Memory B cell (primary cell): ENCODE results near the gene DNAJC6.

Experiments used
- ATAC-seq: fragments of 150-1000 bp; cut with Tn5 transposase; 2 replicates; pipeline ENCODE4 v1.10.0; 2021; ENCODE audit warnings: low read depth, mild to moderate bottlenecking, moderate library complexity
- DNase-seq, 2 donors: peaks; one replicate each; pipeline ENCODE4 v3.0.0; 2022; ENCODE audit warnings: low spot score in 2 of 2
- H3K27ac Mint-ChIP-seq: one replicate; pipeline ENCODE4 v1.8.0; 2022; ENCODE audit warnings: mild to moderate bottlenecking, moderate library complexity, mixed read lengths
- H3K27me3 Mint-ChIP-seq: one replicate; pipeline ENCODE4 v1.8.0; 2022; ENCODE audit warnings: mixed read lengths
- H3K36me3 Mint-ChIP-seq: one replicate; pipeline ENCODE4 v1.8.0; 2022; ENCODE audit warnings: mild to moderate bottlenecking, mixed read lengths
- H3K4me1 Mint-ChIP-seq: one replicate; pipeline ENCODE4 v1.8.0; 2022; ENCODE audit warnings: mixed read lengths
- H3K4me3 Mint-ChIP-seq: one replicate; pipeline ENCODE4 v1.8.0; 2022; ENCODE audit warnings: mild to moderate bottlenecking, moderate library complexity, mixed read lengths
- H3K9me3 Mint-ChIP-seq: one replicate; pipeline ENCODE4 v1.8.0; 2022; ENCODE audit warnings: mixed read lengths

Gene DNAJC6

DNA sequence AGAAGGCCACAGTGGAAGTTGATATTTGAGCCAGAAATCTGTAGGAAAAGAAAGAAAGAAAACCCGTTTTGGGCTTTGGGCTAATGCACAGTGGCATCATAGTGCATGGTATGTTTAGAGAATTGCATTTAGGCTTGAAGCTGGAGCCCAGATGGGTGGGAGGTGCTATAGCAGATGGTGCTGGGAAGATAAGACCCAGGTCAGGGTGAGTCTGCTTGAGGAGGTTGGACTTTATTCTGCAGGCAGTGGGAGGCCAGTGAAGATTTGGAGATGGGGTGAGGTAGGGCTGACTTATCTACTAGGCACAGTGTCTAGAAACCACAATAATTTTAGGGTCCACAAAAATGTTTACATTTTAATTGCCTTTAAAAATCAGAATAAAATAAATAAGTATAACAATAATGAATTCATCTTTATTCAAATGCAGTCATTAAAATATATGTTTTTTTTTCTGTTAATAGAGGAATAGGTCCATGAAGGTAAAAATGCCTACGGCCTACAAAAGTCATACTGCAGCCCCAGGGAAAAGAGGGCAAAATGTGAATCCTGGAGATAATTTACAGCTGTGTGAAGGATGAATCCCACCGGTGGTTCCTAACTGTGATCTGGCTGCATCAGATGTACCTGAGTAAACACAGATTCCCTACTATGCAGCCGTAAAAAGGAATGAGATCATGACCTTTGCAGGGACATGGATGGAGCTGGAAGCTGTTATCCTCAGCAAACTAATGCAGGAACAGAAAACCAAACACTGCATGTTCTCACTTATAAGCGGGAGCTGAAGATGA is 8.7 kb downstream of the DNAJC6 start:
- no peak for ATAC-seq
- Mint-ChIP-seq H3K4me1 (no peaks in the 10 kb centered on the region), H3K27me3 (peaks cover 9% of the 10 kb centered on the region), H3K36me3 (peaks cover 4% of the 10 kb centered on the region), H3K4me3 (no peak overlapping the region), H3K27ac (no peak overlapping the region), H3K9me3 (peaks cover 6% of the 10 kb centered on the region)
- DNase-seq: no peak

- peaks cover 6% of the 10 kb centered on the region for H3K36me3 Mint-ChIP-seq
- no peak overlapping the region for H3K27ac Mint-ChIP-seq
- peaks cover 9% of the 10 kb centered on the region for H3K9me3 Mint-ChIP-seq
- no peaks in the 10 kb centered on the region for H3K4me1 Mint-ChIP-seq
- peaks cover 7% of the 10 kb centered on the region for H3K27me3 Mint-ChIP-seq
- ATAC-seq (no peak), DNase-seq (no peak)
- no peak overlapping the region for H3K4me3 Mint-ChIP-seq
Measured at GRCh38 chr1:65319141-65319540, 9.8 kb downstream of the DNAJC6 start.

- Mint-ChIP-seq H3K4me1 (no peaks in the 10 kb centered on the region), H3K9me3 (peaks cover 9% of the 10 kb centered on the region), H3K27me3 (peaks cover 7% of the 10 kb centered on the region), H3K4me3 (no peak overlapping the region), H3K36me3 (peaks cover 6% of the 10 kb centered on the region), H3K27ac (no peak overlapping the region)
- ATAC-seq: no peak
- no peak for DNase-seq
Measured at GRCh38 chr1:65319754-65320153, 10.4 kb downstream of the DNAJC6 start.

GRCh38 chr1:65321879-65322278 is 12.5 kb downstream of the DNAJC6 start:
- Mint-ChIP-seq H3K4me3 (no peak overlapping the region), H3K27me3 (peaks cover 10% of the 10 kb centered on the region), H3K36me3 (peaks cover 6% of the 10 kb centered on the region), H3K4me1 (no peaks in the 10 kb centered on the region), H3K9me3 (peaks cover 9% of the 10 kb centered on the region), H3K27ac (no peak overlapping the region)
- no peak for DNase-seq
- no peak for ATAC-seq

GRCh38 chr1:65323246-65323645 is 13.9 kb downstream of the DNAJC6 start:
- DNase-seq (no peak), ATAC-seq (no peak)
- H3K4me1 Mint-ChIP-seq: no peaks in the 10 kb centered on the region
- H3K27ac Mint-ChIP-seq: no peak overlapping the region
- peaks cover 6% of the 10 kb centered on the region for H3K27me3 Mint-ChIP-seq
- peaks cover 6% of the 10 kb centered on the region for H3K36me3 Mint-ChIP-seq
- peaks cover 9% of the 10 kb centered on the region for H3K9me3 Mint-ChIP-seq
- no peak overlapping the region for H3K4me3 Mint-ChIP-seq

GRCh38 chr1:65330021-65330420 is 20.7 kb downstream of the DNAJC6 start:
- Mint-ChIP-seq H3K4me3 (no peak overlapping the region), H3K4me1 (no peaks in the 10 kb centered on the region), H3K9me3 (peaks cover 2% of the 10 kb centered on the region), H3K27me3 (peaks cover 3% of the 10 kb centered on the region), H3K36me3 (no peaks in the 10 kb centered on the region), H3K27ac (no peak overlapping the region)
- ATAC-seq (no peak), DNase-seq (no peak)

DNA sequence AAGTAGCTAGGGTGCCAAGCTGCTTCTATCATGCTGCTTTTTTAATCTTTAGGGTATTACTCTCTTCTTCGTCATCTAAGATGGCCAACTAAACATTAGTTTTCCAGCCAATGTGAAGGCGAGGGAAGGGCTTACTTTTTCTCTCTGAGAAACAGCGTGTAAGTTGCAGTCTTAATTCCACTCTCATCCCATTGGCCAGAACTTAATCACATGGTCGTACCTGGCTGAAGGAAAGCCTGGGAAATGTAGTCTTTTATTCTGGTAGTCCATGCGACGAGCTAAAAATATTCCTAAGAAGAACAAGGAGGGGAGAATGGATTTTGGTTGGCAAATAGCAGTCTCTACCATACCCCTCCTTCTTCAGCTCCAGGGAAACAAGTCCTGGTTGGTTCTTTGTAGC is 21.5 kb downstream of the DNAJC6 start:
- no peak for ATAC-seq
- Mint-ChIP-seq H3K27me3 (peaks cover 3% of the 10 kb centered on the region), H3K4me1 (no peaks in the 10 kb centered on the region)

GRCh38 chr1:65332821-65333220 is 23.5 kb downstream of the DNAJC6 start:
- H3K27ac Mint-ChIP-seq: no peak overlapping the region
- no peaks in the 10 kb centered on the region for H3K4me1 Mint-ChIP-seq
- no peak for ATAC-seq
- no peaks in the 10 kb centered on the region for H3K27me3 Mint-ChIP-seq
- no peak for DNase-seq
- no peak overlapping the region for H3K4me3 Mint-ChIP-seq
- peaks cover 2% of the 10 kb centered on the region for H3K9me3 Mint-ChIP-seq
- H3K36me3 Mint-ChIP-seq: no peaks in the 10 kb centered on the region

More for the DNA sequence above, 21.5 kb downstream of the DNAJC6 start:
- no peak overlapping the region for H3K4me3 Mint-ChIP-seq
- no peak overlapping the region for H3K27ac Mint-ChIP-seq
- no peaks in the 10 kb centered on the region for H3K36me3 Mint-ChIP-seq
- H3K9me3 Mint-ChIP-seq: peaks cover 2% of the 10 kb centered on the region
- no peak for DNase-seq

DNA sequence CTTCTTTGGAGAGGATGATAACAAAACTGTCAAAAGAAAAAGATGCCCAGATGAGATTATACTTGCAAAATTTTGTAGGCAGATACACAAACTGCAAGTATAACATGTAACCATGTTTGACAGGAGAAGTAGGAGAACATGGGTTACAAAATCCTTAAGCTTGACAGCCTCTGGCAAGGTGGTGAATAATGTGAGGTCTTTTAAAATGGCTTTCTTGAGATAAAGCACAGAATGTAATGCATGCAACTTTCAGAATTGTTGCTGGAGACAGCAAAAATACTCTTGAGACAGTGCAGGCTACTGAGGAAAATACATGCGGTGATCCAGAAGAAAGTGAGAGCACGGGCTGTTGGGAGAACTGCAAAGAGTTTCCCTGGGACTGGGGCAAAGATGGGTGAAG is 24.7 kb downstream of the DNAJC6 start:
- Mint-ChIP-seq H3K9me3 (peaks cover 2% of the 10 kb centered on the region), H3K27me3 (no peaks in the 10 kb centered on the region), H3K4me1 (no peaks in the 10 kb centered on the region), H3K36me3 (no peaks in the 10 kb centered on the region), H3K27ac (no peak overlapping the region), H3K4me3 (no peak overlapping the region)
- no peak for DNase-seq
- no peak for ATAC-seq

GRCh38 chr1:65339866-65340468 is 30.6 kb downstream of the DNAJC6 start:
- peaks cover 3% of the 10 kb centered on the region for H3K27me3 Mint-ChIP-seq
- ATAC-seq: no peak
- no peak overlapping the region for H3K4me3 Mint-ChIP-seq
- no peaks in the 10 kb centered on the region for H3K36me3 Mint-ChIP-seq
- H3K4me1 Mint-ChIP-seq: no peaks in the 10 kb centered on the region
- H3K9me3 Mint-ChIP-seq: no peaks in the 10 kb centered on the region
- no peak overlapping the region for H3K27ac Mint-ChIP-seq
- no peak for DNase-seq

GRCh38 chr1:65341381-65341780 is 32.0 kb downstream of the DNAJC6 start:
- Mint-ChIP-seq H3K4me3 (no peak overlapping the region), H3K9me3 (no peaks in the 10 kb centered on the region), H3K27me3 (peaks cover 6% of the 10 kb centered on the region), H3K4me1 (no peaks in the 10 kb centered on the region), H3K27ac (no peak overlapping the region), H3K36me3 (no peaks in the 10 kb centered on the region)
- ATAC-seq: no peak
- DNase-seq: no peak

DNA sequence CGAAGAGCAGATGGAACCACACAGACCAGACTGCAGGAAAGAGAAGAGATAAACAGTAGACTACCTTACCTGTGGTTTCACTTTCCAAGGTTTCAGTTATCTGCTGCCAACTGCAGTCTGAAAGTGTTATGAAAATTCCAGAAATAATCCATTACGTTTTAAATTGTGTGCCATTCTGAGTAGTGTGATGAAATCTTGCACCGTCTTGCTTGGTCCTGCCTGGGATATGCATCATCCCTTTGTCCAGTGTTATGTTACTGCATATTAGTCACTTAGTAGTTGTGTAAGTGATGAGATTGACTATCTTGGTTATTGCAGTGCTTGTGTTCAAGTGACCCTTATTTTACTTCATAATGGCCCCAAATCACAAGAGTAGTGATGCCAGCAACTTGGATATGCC is 33.9 kb downstream of the DNAJC6 start:
- H3K36me3 Mint-ChIP-seq: no peaks in the 10 kb centered on the region
- H3K27me3 Mint-ChIP-seq: peaks cover 7% of the 10 kb centered on the region
- no peaks in the 10 kb centered on the region for H3K9me3 Mint-ChIP-seq
- ATAC-seq (no peak), DNase-seq (no peak)
- H3K4me3 Mint-ChIP-seq: no peak overlapping the region
- H3K27ac Mint-ChIP-seq: no peak overlapping the region
- no peaks in the 10 kb centered on the region for H3K4me1 Mint-ChIP-seq

DNA sequence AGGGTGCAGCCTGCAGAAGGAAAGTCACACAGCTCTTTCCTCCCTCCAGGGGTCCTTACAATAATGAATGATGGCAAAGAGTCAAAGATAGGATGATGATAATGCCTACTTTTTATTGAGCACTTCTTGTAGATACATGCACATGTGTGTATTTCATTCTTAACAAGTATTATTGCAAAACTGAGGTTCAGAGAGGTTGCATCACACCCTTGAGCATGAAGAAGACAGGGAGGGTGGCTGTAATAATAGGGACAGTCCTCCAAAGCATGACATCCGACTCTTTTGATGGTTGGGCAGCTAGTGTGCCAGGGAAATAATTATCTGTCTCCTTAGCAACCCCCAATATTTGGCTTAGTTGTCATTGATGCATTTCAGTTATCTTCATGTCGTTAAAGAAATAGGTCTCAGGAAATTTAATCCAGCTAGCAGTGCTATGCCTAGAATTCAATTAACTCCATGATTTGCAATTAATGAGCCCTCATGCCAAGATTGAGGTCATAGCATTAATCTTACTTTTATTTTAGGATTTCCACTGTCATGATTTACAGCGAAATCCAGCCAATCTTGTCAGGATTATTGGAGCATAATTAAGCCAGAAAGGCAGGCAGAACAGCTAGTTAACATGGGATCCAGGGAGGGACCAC is 35.0 kb downstream of the DNAJC6 start:
- no peak overlapping the region for H3K27ac Mint-ChIP-seq
- no peaks in the 10 kb centered on the region for H3K4me1 Mint-ChIP-seq
- DNase-seq: no peak
- no peaks in the 10 kb centered on the region for H3K36me3 Mint-ChIP-seq
- ATAC-seq: no peak
- no peaks in the 10 kb centered on the region for H3K9me3 Mint-ChIP-seq
- H3K27me3 Mint-ChIP-seq: peaks cover 7% of the 10 kb centered on the region
- no peak overlapping the region for H3K4me3 Mint-ChIP-seq

DNA sequence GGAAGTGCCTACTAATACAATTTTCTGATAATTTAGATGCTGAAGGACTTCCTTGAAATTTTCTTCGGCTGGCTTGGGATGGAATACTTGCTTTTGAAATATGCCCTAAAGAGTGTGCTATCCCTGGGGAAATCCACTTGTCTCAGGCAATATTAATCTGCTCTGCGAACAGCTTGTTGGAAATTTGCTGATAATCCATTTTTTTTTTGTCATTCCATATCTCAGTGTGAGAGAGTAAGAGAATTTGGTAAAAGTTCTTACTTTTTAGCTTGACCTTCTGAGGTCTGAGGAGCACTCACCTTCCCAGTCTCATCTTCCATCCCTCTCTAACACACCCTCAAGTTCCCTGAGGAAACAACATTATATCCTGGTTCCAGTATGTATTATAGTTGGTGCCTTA is 36.8 kb downstream of the DNAJC6 start:
- H3K27ac Mint-ChIP-seq: no peak overlapping the region
- peaks cover 1% of the 10 kb centered on the region for H3K9me3 Mint-ChIP-seq
- H3K27me3 Mint-ChIP-seq: peaks cover 6% of the 10 kb centered on the region
- H3K36me3 Mint-ChIP-seq: no peaks in the 10 kb centered on the region
- DNase-seq (no peak), ATAC-seq (no peak)
- H3K4me1 Mint-ChIP-seq: no peaks in the 10 kb centered on the region
- no peak overlapping the region for H3K4me3 Mint-ChIP-seq
